ENCODE data around the gene HSPA4.
"Not testable (repeated sequence)": the region's sequence is repeated elsewhere in the genome, so short reads cannot be mapped to it uniquely, and the experiment has no call there.

The HSPA4 gene

GRCh38 chr5:133034064-133034463, 17.7 kb upstream of the HSPA4 start:
- Histone ChIP-seq H3K36me3 (replicated peaks) (no peaks in the 10 kb centered on the region), H3K27me3 (replicated peaks) (no peaks in the 10 kb centered on the region), H3K4me3 (ENCODE audit: low read depth, low read length) (no peak overlapping the region), H3K27ac (no peak overlapping the region)
- DNase-seq: no peak
- in situ Hi-C loops (cut with HindIII; ENCODE audit: low pct_ligation_motif_present, low sequenced_read_pairs): no loop called here
- TF ChIP-seq, protein P1, sequence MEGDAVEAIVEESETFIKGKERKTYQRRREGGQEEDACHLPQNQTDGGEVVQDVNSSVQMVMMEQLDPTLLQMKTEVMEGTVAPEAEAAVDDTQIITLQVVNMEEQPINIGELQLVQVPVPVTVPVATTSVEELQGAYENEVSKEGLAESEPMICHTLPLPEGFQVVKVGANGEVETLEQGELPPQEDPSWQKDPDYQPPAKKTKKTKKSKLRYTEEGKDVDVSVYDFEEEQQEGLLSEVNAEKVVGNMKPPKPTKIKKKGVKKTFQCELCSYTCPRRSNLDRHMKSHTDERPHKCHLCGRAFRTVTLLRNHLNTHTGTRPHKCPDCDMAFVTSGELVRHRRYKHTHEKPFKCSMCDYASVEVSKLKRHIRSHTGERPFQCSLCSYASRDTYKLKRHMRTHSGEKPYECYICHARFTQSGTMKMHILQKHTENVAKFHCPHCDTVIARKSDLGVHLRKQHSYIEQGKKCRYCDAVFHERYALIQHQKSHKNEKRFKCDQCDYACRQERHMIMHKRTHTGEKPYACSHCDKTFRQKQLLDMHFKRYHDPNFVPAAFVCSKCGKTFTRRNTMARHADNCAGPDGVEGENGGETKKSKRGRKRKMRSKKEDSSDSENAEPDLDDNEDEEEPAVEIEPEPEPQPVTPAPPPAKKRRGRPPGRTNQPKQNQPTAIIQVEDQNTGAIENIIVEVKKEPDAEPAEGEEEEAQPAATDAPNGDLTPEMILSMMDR (IDR thresholded peaks at IDR 0.05; ENCODE audit: low read depth, low read length, missing control alignments): no peak

DNA sequence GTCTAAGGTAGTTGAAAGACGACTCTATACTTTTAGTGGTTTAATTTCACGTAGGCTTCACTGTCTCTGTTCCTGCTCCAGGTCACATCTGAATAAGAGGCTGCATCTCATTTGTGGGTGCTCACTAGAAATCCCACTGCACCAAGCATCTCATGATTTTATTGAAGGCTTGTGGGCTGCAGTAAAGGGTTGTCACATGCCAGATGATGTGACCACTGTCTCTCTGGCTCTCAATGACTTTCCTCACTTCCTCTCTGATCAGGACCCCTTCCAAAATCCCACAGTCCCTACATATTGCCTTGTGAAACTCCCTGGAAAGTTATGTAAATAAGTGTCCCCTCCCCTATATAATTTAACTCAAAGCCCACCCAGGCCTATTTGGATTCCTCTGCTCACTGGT, 16.6 kb upstream of the HSPA4 start:
- no peaks in the 10 kb centered on the region for H3K36me3 ChIP-seq (replicated peaks)
- no peak overlapping the region for H3K27ac ChIP-seq
- H3K4me3 ChIP-seq (ENCODE audit: low read depth, low read length): no peak overlapping the region
- DNase-seq: no peak
- no peaks in the 10 kb centered on the region for H3K27me3 ChIP-seq (replicated peaks)
- in situ Hi-C loops (cut with HindIII; ENCODE audit: low pct_ligation_motif_present, low sequenced_read_pairs): no loop called here
- TF ChIP-seq, protein P1 (IDR thresholded peaks at IDR 0.05; ENCODE audit: low read depth, low read length, missing control alignments): no peak

DNA sequence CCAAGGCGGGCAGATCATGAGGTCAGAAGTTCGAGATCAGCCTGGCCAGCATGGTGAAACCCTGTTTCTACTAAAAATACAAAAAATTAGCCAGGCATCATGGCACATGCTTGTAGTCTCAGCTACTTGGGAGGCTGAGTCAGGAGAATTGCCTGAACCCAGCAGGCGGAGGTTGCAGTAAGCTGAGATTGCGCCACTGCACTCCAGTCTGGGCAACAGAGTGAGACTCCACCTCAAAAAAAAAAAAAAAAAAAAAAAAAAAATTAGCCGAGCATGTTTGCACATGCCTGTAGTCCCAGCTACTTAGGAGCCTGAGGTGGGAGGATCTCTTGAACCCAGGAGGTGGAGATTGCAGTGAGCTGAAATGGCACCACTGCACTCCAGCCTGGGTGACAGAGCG, 15.1 kb upstream of the HSPA4 start:
- in situ Hi-C loops (cut with HindIII; ENCODE audit: low pct_ligation_motif_present, low sequenced_read_pairs); H3K27me3 ChIP-seq (replicated peaks); H3K4me3 ChIP-seq (ENCODE audit: low read depth, low read length); H3K27ac ChIP-seq; H3K36me3 ChIP-seq (replicated peaks); DNase-seq: not testable (repeated sequence)

GRCh38 chr5:133041157-133041784, 10.5 kb upstream of the HSPA4 start:
- TF ChIP-seq, protein P1 (IDR thresholded peaks at IDR 0.05; ENCODE audit: low read depth, low read length, missing control alignments): no peak
- no peaks in the 10 kb centered on the region for H3K27me3 ChIP-seq (replicated peaks)
- DNase-seq: no peak
- in situ Hi-C loops (cut with HindIII; ENCODE audit: low pct_ligation_motif_present, low sequenced_read_pairs): no loop called here
- H3K36me3 ChIP-seq (replicated peaks): no peaks in the 10 kb centered on the region
- no peak overlapping the region for H3K27ac ChIP-seq
- H3K4me3 ChIP-seq (ENCODE audit: low read depth, low read length): no peak overlapping the region

DNA sequence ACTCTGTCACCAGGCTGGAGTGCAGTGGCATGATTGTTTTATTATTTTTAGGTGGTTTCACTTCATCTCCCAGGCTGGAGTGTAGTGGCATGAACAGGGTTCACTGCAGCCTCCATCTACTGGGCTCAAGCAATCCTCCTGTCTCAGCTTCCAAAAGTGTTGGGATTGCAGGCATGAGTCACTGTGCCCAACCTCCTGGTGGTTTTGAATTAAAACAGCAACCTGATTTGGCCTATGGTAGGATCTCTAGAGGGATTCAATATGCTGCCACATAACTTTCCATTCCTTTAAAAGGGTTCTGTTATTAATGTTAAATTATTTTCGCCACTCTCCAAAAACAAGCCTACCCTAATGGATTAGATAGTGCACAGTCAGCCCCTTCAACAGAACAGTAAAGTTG, 9.9 kb upstream of the HSPA4 start:
- peak; percentile 36 for DNase-seq
- TF ChIP-seq, protein P1 (IDR thresholded peaks at IDR 0.05; ENCODE audit: low read depth, low read length, missing control alignments): peak; percentile 29
- in situ Hi-C loops (cut with HindIII; ENCODE audit: low pct_ligation_motif_present, low sequenced_read_pairs): no loop called here
- Histone ChIP-seq H3K4me3 (ENCODE audit: low read depth, low read length) (no peak overlapping the region), H3K27ac (no peak overlapping the region), H3K36me3 (replicated peaks) (no peaks in the 10 kb centered on the region), H3K27me3 (replicated peaks) (no peaks in the 10 kb centered on the region)

DNA sequence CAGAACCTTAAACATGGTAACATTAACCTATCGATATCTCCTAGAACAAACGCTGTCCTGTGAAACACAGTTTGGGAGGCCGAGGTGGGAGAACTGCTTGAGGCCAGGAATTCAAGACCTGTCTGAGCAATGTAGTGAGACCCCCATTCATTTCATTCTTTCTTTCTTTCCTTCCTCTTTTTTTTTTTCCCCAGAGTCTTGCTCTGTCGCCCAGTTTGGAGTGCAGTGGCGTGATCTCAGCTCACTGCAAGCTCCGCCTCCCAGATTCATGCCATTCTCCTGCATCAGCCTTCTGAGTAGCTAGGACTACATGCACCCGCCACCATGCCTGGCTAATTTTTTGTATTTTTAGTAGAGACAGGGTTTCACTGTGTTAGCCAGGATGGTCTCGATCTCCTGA, 5.3 kb upstream of the HSPA4 start:
- H3K4me3 ChIP-seq (ENCODE audit: low read depth, low read length); in situ Hi-C loops (cut with HindIII; ENCODE audit: low pct_ligation_motif_present, low sequenced_read_pairs); H3K36me3 ChIP-seq (replicated peaks); H3K27me3 ChIP-seq (replicated peaks): not testable (repeated sequence)
- peak; percentile 80 for DNase-seq
- peak overlapping the region; percentile 19 for H3K27ac ChIP-seq

DNA sequence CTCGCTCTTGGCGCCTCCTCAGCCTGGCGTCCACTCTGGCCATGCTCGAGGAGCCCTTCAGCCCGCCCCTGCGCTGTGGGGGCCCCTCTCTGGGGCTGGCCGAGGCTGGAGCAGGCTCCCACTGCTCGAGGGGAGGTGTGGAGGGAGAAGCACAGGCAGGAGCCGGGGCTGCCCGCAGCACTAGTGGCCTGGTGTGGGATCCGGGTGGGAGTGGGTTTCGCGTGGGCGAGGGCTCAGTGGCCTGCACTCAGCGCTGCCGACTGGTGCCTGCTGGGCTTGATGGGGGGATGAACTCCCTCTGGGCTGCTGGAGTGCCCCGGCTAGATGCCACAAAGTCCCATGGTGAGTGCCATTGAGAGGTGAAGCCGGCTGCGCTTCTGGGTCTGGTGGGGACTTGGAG, 4.4 kb upstream of the HSPA4 start:
- Histone ChIP-seq H3K27ac (no peak overlapping the region), H3K4me3 (ENCODE audit: low read depth, low read length) (no peak overlapping the region)
- in situ Hi-C loops (cut with HindIII; ENCODE audit: low pct_ligation_motif_present, low sequenced_read_pairs): no loop called here

More for the DNA sequence above, 4.4 kb upstream of the HSPA4 start:
- H3K36me3 ChIP-seq (replicated peaks): no peaks in the 10 kb centered on the region
- H3K27me3 ChIP-seq (replicated peaks): no peaks in the 10 kb centered on the region
- no peak for DNase-seq
- TF ChIP-seq, protein P1 (IDR thresholded peaks at IDR 0.05; ENCODE audit: low read depth, low read length, missing control alignments): no peak
